Activated CD4-positive, alpha-beta memory T cell treated with anti-CD3 and anti-CD28 coated beads, Interleukin-2, amount 10 ng/mL, durations not matched to agents 7 days and 5 days (primary cell): ENCODE measurements around the gene BCORL1. TPM values are rescaled to one million over a fixed set of nuclear protein-coding genes. Genes with fewer than 3 reads are reported as not detected.
A peak's percentile ranks its signal among the peaks of the same experiment; 100 is the strongest.

Experiments used
- CTCF ChIA-PET: fragments of 350-600 bp; sonication (Branson Sonifier 250); formaldehyde crosslinking; loops from one replicate; lab custom pipeline; 2021; ENCODE audit warnings: antibody characterized with exemption, inconsistent platforms; lab: Charles Lee
- POLR2A ChIA-PET: fragments of 350-600 bp; sonication (Branson Sonifier 250); formaldehyde crosslinking; loops from one replicate; lab custom pipeline; 2021; ENCODE audit warnings: antibody characterized with exemption; lab: Charles Lee
- DNase-seq: peaks from one replicate; pipeline ENCODE4 v3.0.0-alpha.2; 2020
- H3K27ac Mint-ChIP-seq: one replicate; pipeline ENCODE4 v1.8.0; 2021; ENCODE audit warnings: mild to moderate bottlenecking, mixed read lengths
- H3K27me3 Mint-ChIP-seq: one replicate; pipeline ENCODE4 v1.8.0; 2021; ENCODE audit warnings: mixed read lengths
- H3K36me3 Mint-ChIP-seq: one replicate; pipeline ENCODE4 v1.8.0; 2021; ENCODE audit warnings: low read depth, mixed read lengths
- H3K4me1 Mint-ChIP-seq: one replicate; pipeline ENCODE4 v1.8.0; 2021; ENCODE audit warnings: mixed read lengths
- H3K4me3 Mint-ChIP-seq: one replicate; pipeline ENCODE4 v1.8.0; 2021; ENCODE audit warnings: mild to moderate bottlenecking, mixed read lengths
- H3K9me3 Mint-ChIP-seq: one replicate; pipeline ENCODE4 v1.8.0; 2021; ENCODE audit warnings: mixed read lengths
- total RNA-seq, 2 experiments: library from RNA; stranded (reverse); gene quantifications; one replicate each; pipeline ENCODE4 v1.2.3, GENCODE V29; 2021

Gene BCORL1
- total RNA-seq, 2 experiments from 2014 or later, result 6.9 to 7.2 TPM

DNA sequence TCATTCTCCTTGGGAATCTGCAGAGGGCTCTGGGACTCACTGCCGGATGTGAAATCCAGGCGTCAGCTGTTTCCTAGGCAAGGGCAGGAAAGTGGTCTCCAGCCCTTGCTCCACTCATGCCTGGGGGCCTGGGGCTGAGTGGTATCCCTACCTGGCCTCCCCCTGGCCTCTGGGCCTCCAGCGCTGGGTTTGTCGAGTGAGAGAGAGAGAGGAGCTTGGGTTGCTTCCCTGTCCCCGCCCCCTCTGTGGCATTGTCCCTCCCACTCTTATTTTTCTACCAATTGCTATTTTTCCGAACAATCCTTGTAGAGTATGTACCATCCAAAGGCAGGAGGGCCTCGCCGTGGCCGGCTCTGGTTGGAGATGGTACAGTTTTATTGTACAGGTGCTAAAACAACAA, 74.8 kb downstream of the BCORL1 start:
- no peaks in the 10 kb centered on the region for H3K9me3 Mint-ChIP-seq
- peaks cover 6% of the 10 kb centered on the region for H3K4me1 Mint-ChIP-seq
- CTCF ChIA-PET, result no interaction called here
- POLR2A ChIA-PET, result no interaction called here
- peaks cover 4% of the 10 kb centered on the region for H3K36me3 Mint-ChIP-seq
- no peak overlapping the region for H3K4me3 Mint-ChIP-seq
- DNase-seq, result no peak
- no peaks in the 10 kb centered on the region for H3K27me3 Mint-ChIP-seq
- no peak overlapping the region for H3K27ac Mint-ChIP-seq

DNA sequence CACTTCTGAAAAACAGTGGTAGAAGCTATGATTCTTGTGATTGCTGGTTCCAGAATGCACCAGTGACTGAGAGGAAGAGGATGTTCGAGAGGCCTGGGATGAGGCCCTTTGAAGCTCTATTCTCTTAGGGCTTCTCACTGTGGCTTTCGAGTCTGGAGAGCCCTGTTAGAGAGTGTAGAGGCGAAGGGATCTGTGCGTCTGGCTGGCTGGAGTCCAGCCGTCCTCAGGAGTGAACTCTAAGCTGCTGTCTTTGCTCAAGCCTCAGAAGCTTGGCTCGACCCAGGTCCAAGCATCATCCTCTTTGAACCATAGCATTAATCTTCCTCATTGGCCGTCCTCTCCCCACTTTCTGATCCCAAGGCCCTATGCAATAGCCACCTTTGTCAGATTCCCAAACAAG, 76.2 kb downstream of the BCORL1 start:
- no peak overlapping the region for H3K27ac Mint-ChIP-seq
- no peaks in the 10 kb centered on the region for H3K27me3 Mint-ChIP-seq
- H3K4me1 Mint-ChIP-seq, result peaks cover 6% of the 10 kb centered on the region
- ChIA-PET POLR2A (interaction anchor here (0.9 kb wide), 1 partner anchor 277 kb away, joined by 3 read pairs; no protein-coding TSS in a partner anchor), CTCF (no interaction called here)
- H3K9me3 Mint-ChIP-seq, result no peaks in the 10 kb centered on the region
- peaks cover 4% of the 10 kb centered on the region for H3K36me3 Mint-ChIP-seq
- no peak overlapping the region for H3K4me3 Mint-ChIP-seq
- DNase-seq, result no peak

DNA sequence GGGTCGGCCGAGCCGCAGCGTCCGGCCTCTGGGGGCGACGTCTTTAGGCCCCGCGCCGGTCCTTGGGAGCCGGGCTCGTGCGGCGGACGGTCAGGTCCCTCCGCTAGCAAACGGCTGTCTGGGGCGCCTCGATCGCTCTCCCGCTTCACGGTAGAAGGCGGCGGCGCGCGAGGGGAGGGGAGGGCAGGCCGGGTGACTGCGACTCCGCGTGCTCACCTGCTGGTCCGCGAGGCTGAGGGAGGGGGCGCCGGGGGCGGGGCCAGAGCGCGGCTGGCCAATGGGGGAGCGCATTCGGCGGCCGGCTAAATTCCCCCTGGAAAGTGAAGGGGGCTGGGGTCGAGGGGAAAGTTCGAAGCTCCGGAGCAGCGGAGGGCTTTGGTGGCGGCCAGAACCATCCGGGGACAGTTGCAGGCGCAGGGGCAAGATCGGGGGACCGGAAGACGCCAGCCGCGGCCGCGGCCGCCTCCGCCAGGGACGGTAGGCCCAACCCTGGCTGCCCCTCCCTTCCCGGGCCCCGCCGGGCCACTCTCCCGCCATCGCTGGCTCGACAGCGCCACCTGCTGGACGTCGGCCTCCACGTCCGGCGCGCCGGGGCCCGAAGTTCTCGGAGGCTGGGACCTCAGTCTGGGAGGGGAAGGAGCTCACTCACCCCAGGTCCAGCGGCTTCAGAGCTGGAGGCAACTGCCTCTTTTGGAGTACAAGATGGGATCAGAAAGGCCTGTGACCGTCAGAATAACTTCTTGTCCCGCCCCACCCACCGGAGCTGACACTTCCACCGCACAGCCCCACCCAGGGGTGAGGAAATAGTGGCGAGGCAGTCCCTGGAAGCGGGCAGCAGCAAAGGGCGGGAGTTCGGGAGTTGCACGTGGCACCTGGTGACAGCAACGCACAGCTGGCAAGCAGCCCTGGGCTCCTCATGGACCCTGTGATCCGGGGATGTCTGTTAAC, 78.0 kb downstream of the BCORL1 start:
- Mint-ChIP-seq H3K4me1 (peaks cover 6% of the 10 kb centered on the region), H3K4me3 (peak overlapping the region; percentile 73), H3K36me3 (peaks cover 9% of the 10 kb centered on the region), H3K9me3 (no peaks in the 10 kb centered on the region), H3K27me3 (no peaks in the 10 kb centered on the region), H3K27ac (peak overlapping the region; percentile 68)
- POLR2A ChIA-PET, result interaction anchor here (0.8 to 1.4 kb wide), 8 partner anchors 9 to 135 kb away, joined by 3 to 13 read pairs (median 4); no protein-coding TSS in a partner anchor
- CTCF ChIA-PET, result interaction anchor here (0.6 to 2.4 kb wide), 61 partner anchors 9 to 468 kb away, joined by 3 to 51 read pairs (median 4); partner anchors contain the start of genes RBMX2 and UTP14A
- DNase-seq, result peak; percentile 84

DNA sequence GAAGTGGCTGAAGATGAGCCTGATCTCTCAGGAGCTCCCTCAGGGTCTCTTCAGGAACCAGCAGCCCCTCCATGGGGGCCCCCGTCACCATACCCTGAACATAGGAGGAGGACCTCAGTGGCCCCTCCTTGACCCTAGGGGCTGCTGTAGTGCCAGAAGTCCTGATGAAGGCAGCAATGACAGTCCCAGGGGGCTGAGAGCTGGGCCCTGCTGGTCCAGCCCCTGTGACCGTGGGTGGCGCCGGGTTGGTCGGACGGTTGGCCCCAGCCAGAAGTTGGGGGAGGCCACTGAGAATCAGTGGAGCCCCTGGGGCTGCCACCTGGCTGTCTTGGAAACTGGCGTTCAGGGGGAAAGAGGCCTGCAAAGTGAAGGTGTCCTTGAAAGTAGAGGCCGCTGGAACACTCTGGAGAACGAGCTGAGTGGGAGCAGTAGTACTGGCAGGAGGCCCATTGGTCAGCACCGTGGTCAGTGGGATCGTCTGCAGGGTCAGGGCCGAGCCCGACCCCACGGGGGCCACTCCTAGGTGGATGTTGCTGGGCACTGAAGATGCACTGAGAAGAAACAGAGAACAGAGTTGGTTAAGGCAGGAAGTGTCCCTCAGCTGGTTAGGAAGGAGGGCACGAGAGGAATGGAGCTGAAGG, 84.7 kb downstream of the BCORL1 start:
- ChIA-PET CTCF (no interaction called here), POLR2A (no interaction called here)
- H3K9me3 Mint-ChIP-seq, result no peaks in the 10 kb centered on the region
- H3K36me3 Mint-ChIP-seq, result peaks cover 39% of the 10 kb centered on the region
- H3K27ac Mint-ChIP-seq, result no peak overlapping the region
- H3K27me3 Mint-ChIP-seq, result no peaks in the 10 kb centered on the region
- DNase-seq, result no peak
- no peak overlapping the region for H3K4me3 Mint-ChIP-seq
- no peaks in the 10 kb centered on the region for H3K4me1 Mint-ChIP-seq

DNA sequence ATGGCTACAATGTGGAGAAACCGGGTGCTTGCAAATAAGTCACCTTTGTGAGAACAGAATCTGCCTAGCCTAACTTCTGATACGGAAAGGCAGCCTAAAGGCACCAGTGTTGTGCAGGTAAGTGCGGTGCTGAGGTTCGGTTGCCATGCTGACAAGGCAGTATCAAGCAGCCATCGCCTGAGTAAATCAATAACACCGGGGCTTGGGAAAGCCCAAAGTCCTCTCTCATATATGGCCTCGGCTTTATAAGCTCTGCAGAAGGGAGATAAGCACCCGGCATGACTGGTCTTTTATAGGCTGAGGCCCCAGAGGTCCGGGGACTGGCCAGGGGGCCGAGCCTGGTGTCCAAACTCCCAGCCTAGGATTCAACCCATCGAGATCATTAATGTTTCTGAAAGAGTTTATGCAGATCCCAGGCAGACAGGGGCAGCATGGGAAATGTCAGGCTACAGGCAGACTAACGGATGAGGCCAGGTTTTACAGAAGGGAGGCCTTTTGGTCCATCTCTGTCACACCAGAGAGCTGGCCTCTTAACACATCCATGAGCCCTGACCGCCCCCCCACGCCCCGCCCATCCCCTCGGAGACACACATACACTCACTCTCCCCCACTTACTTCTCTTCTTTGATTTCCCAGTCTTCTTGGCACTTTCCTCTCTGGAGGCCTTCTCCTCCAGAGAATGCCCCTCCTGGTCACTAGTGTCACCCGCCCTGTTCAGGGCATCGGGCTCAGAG, 89.3 kb downstream of the BCORL1 start:
- no peaks in the 10 kb centered on the region for H3K27me3 Mint-ChIP-seq
- H3K4me3 Mint-ChIP-seq, result no peak overlapping the region
- ChIA-PET CTCF (interaction anchor here (1.2 kb wide), 1 partner anchor 11 kb away, joined by 5 read pairs; no protein-coding TSS in a partner anchor), POLR2A (no interaction called here)
- H3K4me1 Mint-ChIP-seq, result no peaks in the 10 kb centered on the region
- no peak overlapping the region for H3K27ac Mint-ChIP-seq
- no peak for DNase-seq
- H3K9me3 Mint-ChIP-seq, result no peaks in the 10 kb centered on the region
- H3K36me3 Mint-ChIP-seq, result peaks cover 44% of the 10 kb centered on the region

DNA sequence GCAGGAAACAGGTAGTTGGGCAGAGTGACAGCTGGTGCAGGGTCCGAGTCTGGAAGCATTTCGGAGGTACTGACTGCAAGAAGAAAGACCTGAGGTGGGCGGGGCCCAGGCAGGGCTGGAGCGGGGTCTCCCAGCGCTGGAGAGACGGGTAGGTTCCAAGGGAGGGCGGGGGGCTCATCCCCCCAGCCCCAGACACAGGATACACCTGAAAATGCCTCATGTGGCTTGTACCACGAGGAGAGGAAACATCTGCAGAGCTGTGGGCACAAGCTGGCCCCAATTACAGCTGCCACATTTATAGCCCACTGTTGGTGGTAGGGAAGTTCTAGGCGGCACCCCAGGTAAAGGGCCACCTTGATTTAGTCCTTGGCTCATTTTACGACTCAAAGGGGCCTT, 89.9 kb downstream of the BCORL1 start:
- Mint-ChIP-seq H3K4me1 (no peaks in the 10 kb centered on the region), H3K27ac (no peak overlapping the region), H3K36me3 (peaks cover 40% of the 10 kb centered on the region), H3K9me3 (no peaks in the 10 kb centered on the region), H3K27me3 (no peaks in the 10 kb centered on the region), H3K4me3 (no peak overlapping the region)
- ChIA-PET POLR2A (no interaction called here), CTCF (no interaction called here)
- DNase-seq, result no peak

DNA sequence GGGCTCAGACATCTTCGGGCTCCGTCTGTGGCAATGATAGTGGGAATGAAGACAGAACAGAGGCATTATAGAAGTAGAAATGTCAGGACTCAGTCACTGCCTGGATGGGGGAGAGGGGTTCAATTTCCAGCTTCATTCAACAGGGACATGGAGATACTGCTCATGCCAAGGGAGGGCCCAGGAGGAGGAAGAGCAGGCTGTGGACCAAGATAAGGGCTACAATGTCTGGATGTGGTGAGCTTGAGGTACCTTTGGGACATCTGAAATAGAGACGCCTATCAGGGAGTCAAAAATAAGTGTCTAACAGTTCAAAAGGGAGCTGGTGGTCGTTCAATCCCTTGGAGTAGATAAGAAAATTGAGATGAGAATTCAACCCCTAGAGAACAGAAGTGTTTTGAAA, 93.3 kb downstream of the BCORL1 start:
- Mint-ChIP-seq H3K4me1 (peaks cover 8% of the 10 kb centered on the region), H3K9me3 (no peaks in the 10 kb centered on the region), H3K27ac (no peak overlapping the region), H3K4me3 (no peak overlapping the region), H3K36me3 (peaks cover 36% of the 10 kb centered on the region), H3K27me3 (no peaks in the 10 kb centered on the region)
- ChIA-PET POLR2A (no interaction called here), CTCF (interaction anchor here (0.7 to 1.9 kb wide), 2 partner anchors 15 to 173 kb away, joined by 3 to 4 read pairs; no protein-coding TSS in a partner anchor)
- DNase-seq, result no peak

DNA sequence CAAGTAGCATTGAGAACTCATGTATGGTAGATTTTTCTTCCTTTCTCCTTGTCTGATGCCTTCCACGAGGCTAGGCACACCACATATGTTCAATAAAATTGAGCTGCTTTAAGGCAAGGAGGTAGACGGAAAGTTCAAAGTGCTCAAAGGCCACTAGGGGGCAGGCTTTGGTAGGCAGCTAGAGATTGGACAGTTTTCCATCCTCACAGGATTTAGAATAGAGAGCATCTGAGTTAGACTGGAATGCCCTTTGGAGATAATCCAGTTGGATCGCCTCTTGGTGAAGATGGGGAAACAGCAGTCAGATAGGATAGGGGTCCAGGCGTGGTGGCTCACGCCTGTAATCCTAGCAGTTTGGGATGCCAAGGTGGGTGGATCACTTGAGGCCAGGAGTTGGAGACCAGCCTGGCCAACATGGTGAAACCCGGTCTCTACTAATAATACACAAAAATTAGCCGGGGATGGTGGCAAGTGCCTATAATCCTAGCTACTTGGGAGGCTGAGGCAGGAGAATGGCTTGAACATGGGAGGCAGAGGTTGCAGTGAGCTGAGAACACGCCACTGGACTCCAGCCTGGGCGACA, 97.5 kb downstream of the BCORL1 start:
- H3K4me3 Mint-ChIP-seq, result no peak overlapping the region
- peak overlapping the region; percentile 30 for H3K27ac Mint-ChIP-seq
- peak; percentile 64 for DNase-seq
- ChIA-PET CTCF (interaction anchor here (0.6 to 4.5 kb wide), 27 partner anchors 9 to 323 kb away, joined by 3 to 103 read pairs (median 5); partner anchors contain the start of genes AIFM1 and RAB33A), POLR2A (interaction anchor here (0.8 to 4.2 kb wide), 5 partner anchors 9 to 112 kb away, joined by 3 to 55 read pairs (median 5); partner anchors contain the start of gene ELF4)
- H3K27me3 Mint-ChIP-seq, result no peaks in the 10 kb centered on the region
- H3K36me3 Mint-ChIP-seq, result peaks cover 35% of the 10 kb centered on the region
- H3K9me3 Mint-ChIP-seq, result no peaks in the 10 kb centered on the region
- H3K4me1 Mint-ChIP-seq, result peaks cover 46% of the 10 kb centered on the region

DNA sequence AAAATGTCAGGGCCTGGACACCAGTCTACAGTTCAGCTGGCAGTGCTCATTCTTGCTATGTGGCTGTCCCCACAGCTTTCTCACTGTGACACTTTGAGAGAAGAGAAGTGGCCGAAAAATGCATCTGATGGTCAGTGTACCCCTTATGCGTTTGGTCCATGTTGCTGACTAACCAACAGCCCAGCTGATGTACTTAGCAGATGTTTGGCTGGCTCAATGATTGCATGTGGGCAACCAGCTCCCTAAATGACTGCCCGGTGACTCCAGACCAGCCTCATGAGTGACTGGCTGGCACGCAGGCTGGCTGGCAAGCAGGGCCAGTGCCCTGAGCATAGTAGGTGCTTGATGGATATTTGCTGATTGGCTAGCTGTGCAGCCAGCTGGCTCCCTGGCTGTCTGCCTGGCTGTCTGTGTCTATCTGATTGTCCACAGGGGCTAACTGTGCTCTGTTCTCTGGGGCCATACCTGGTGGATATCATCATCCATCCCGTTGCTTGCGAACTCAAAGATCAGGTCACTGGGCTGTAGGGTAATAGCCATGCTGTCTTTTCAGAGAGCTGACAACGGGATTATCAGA, 98.4 kb downstream of the BCORL1 start:
- DNase-seq, result no peak
- Mint-ChIP-seq H3K27me3 (no peaks in the 10 kb centered on the region), H3K36me3 (peaks cover 36% of the 10 kb centered on the region), H3K4me3 (no peak overlapping the region), H3K4me1 (peaks cover 53% of the 10 kb centered on the region), H3K9me3 (no peaks in the 10 kb centered on the region), H3K27ac (no peak overlapping the region)
- CTCF ChIA-PET, result interaction anchor here (0.5 to 4.5 kb wide), 21 partner anchors 18 to 324 kb away, joined by 3 to 103 read pairs (median 4); partner anchors contain the start of genes AIFM1, ELF4 and RAB33A
- POLR2A ChIA-PET, result interaction anchor here (1.6 to 4.2 kb wide), 3 partner anchors 11 to 40 kb away, joined by 3 to 55 read pairs (median 17); partner anchors contain the start of gene ELF4

DNA sequence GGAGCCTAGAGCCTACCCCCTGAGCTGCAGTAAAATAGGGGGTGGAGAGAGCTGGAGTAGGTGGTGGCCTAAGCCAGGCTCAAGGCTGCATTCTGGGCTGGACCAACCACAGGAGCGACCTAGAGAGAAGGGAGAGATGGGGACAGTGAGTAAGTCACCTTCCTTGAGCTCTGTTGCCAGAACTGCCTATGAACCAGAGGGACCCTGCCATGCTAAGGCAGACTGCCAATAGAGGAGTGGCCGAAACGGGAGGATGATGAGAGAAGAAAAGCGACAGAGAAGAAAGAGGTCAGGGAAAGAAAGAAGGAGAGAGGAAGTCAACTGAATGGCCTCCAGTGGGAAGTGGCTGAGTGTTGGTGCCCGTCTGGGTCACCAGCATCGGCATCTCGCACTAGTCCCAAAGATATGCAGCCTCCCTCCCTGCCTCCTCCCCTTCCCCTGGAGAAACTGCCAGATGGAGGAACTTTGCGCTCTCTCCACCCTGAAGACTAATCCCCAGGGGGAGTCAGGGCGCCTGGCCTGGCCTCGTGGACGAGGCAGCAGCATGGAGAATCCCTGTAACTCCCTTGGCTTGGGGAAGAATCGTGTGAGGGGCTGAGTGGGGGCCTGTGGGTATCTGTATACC, 99.1 kb downstream of the BCORL1 start:
- H3K9me3 Mint-ChIP-seq, result no peaks in the 10 kb centered on the region
- H3K4me3 Mint-ChIP-seq, result peak overlapping the region; percentile 57
- H3K36me3 Mint-ChIP-seq, result peaks cover 39% of the 10 kb centered on the region
- peaks cover 57% of the 10 kb centered on the region for H3K4me1 Mint-ChIP-seq
- ChIA-PET POLR2A (interaction anchor here (0.7 to 4.2 kb wide), 14 partner anchors 11 to 150 kb away, joined by 3 to 55 read pairs (median 4); partner anchors contain the start of genes AIFM1, ELF4 and RAB33A), CTCF (interaction anchor here (0.5 to 4.5 kb wide), 14 partner anchors 9 to 124 kb away, joined by 3 to 103 read pairs (median 4); partner anchors contain the start of gene ELF4)
- DNase-seq, result no peak
- no peaks in the 10 kb centered on the region for H3K27me3 Mint-ChIP-seq
- H3K27ac Mint-ChIP-seq, result peak overlapping the region; percentile 95
